ENCODE results near the gene TEX22. TPM values are rescaled to one million over a fixed set of nuclear protein-coding genes. Genes with fewer than 3 reads are reported as not detected.
A peak's percentile ranks its signal among the peaks of the same experiment; 100 is the strongest.
"Not testable (repeated sequence)": the region's sequence is repeated elsewhere in the genome, so short reads cannot be mapped to it uniquely, and the experiment has no call there.

TEX22 gene
- total RNA-seq, 3 donors from 2014 or later = 0.71 to 1.7 (median 1.2) TPM

DNA sequence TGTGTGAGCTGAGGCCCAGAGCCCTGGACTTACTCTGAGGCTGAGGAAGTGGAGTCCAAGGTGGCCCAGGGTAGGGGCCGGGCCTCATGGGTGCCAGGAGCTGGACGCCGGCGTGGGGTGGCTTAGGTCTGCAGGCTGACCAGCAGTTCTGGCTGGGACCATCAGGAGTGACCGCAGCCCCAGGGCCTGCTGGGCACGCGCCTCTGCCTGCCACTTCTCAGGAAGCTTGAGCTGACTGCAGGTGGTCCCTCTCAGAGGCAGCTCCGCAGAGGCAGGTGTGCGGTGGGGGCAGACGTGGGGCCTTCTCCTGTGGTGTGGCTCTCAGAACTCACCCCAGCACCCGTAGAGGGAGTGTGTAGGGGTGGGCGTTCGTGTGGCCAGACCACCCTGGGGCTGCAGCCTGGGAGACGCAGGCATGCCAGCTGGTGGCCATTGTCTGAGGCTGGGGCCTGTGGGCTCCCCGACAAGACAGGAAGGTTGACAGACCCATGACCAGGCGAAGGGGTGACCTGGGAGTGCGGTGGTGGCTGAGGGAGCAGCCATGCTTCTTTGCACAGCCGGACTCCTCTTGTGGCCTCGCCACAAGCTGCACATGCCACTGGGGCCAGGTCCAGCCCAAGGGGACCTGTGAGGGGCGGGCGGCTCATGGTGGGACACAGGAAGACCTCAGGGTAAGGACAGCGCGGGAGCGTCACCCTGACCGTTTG lies 40.0 kb upstream of the TEX22 start:
- no peaks in the 10 kb centered on the region for H3K27me3 Mint-ChIP-seq (ENCODE audit: low read depth)
- ATAC-seq (no peak), DNase-seq (no peak)
- no peaks in the 10 kb centered on the region for H3K4me1 Mint-ChIP-seq (ENCODE audit: low read depth)
- no peaks in the 10 kb centered on the region for H3K9me3 Mint-ChIP-seq
- H3K4me3 Mint-ChIP-seq = no peak overlapping the region
- no peaks in the 10 kb centered on the region for H3K36me3 Mint-ChIP-seq (ENCODE audit: insufficient read depth)

DNA sequence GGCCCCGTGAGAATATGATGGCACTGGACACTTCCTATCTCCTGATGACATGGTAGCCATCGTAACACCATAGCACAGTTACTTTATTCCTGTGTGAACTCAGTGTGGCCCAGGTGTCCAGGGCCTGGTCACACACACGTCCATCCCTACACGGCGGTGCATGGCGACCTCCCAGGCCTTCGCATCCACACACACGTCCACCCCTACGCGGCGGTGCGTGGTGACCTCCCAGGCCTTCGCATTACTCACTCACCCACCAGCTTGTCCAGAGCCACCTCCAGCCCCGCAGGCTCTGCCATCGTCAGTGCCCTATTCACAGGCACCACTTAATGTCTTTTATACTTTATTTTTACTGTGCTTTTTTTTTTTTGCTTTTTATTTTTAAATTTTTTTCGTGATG lies 39.4 kb upstream of the TEX22 start:
- no peaks in the 10 kb centered on the region for H3K36me3 Mint-ChIP-seq (ENCODE audit: insufficient read depth)
- H3K4me1 Mint-ChIP-seq (ENCODE audit: low read depth) = peaks cover 6% of the 10 kb centered on the region
- no peaks in the 10 kb centered on the region for H3K27me3 Mint-ChIP-seq (ENCODE audit: low read depth)
- ATAC-seq (no peak), DNase-seq (no peak)
- no peak overlapping the region for H3K4me3 Mint-ChIP-seq
- no peaks in the 10 kb centered on the region for H3K9me3 Mint-ChIP-seq

DNA sequence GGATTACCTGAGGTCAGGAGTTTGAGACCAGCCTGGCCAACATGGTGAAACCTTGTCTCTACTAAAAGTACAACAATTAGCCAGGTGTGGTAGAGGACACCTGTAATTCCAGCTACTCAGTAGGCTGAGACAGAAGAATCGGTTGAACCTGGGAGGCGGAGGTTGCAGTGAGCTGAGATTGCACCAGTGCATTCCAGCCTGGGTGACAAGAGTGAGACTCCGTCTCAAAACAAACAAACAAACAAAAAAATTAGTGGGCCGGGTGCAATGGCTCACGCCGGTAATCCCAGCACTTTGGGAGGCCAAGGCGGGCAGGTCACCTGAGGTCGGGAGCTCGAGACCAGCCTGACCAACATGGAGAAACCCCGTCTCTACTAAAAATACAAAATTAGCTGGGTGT lies 36.9 kb upstream of the TEX22 start:
- not testable (repeated sequence) for H3K9me3 Mint-ChIP-seq; ATAC-seq; DNase-seq; H3K36me3 Mint-ChIP-seq (ENCODE audit: insufficient read depth); H3K4me3 Mint-ChIP-seq; H3K27me3 Mint-ChIP-seq (ENCODE audit: low read depth); H3K4me1 Mint-ChIP-seq (ENCODE audit: low read depth)

DNA sequence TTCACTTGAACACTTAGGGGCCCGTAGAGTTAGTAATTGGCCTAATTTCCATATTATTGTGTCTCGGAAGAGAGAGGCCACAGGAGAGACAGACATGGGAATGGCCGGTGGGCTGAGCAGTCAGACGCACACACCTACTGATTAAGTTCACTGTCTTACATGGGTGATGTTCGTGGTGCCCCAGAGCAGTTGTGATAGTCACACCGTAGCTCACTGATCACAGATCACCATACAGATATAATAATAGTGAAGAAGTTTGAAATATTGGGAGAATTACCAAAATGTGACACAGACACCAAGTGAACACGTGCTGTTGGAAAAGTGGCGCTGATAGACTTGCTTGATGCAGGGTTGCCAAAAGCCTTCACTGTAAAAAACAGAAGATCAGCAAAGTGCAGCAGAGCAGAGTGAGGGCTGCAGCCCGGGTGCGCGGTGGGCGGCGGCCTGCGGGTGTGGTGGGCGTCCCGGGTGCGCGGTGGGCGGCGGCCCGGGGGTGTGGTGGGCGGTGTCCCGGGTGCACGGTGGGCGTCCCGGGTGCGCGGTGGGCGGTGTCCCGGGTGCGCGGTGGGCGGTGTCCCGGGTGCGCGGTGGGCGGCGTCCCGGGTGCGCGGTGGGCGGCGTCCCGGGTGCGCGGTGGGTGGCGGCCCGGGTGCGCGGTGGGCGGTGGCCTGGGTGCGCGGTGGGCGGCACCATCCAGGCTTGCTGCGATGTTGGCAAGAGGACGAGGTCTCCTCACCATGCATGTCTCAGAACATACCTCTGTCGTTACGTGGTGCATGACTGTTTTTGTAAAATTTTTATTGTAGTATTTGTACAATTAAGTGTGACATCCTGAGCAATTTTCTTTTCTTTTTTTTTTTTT lies 34.3 kb upstream of the TEX22 start:
- Mint-ChIP-seq H3K9me3 (no peaks in the 10 kb centered on the region), H3K4me3 (peak overlapping the region; percentile 20), H3K27me3 (ENCODE audit: low read depth) (no peaks in the 10 kb centered on the region), H3K4me1 (ENCODE audit: low read depth) (peaks cover 7% of the 10 kb centered on the region), H3K36me3 (ENCODE audit: insufficient read depth) (no peaks in the 10 kb centered on the region)
- ATAC-seq (peak; percentile 64 to 66), DNase-seq (peak; percentile 19)

DNA sequence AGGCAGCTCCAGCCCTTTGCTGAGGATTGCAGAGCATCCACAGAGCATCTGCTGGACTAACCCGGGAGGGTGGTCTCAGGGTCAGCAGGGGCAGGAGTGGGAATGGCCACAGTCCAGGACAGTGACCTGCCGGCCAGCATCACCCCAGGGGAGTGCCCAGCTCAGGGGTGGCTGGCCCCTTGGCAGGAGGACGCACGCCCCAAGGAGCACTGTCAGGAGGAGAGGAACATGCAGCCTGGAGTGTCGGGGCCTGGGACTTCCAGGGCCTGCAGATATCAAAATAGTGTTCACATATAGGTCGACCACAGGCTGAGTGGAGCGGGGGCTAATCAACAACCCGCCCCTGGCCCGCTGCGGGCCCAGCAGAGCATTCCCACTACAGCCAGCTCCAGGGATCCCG lies 33.2 kb upstream of the TEX22 start:
- DNase-seq (no peak), ATAC-seq (no peak)
- Mint-ChIP-seq H3K4me3 (no peak overlapping the region), H3K9me3 (no peaks in the 10 kb centered on the region), H3K4me1 (ENCODE audit: low read depth) (peaks cover 7% of the 10 kb centered on the region), H3K36me3 (ENCODE audit: insufficient read depth) (no peaks in the 10 kb centered on the region), H3K27me3 (ENCODE audit: low read depth) (no peaks in the 10 kb centered on the region)

DNA sequence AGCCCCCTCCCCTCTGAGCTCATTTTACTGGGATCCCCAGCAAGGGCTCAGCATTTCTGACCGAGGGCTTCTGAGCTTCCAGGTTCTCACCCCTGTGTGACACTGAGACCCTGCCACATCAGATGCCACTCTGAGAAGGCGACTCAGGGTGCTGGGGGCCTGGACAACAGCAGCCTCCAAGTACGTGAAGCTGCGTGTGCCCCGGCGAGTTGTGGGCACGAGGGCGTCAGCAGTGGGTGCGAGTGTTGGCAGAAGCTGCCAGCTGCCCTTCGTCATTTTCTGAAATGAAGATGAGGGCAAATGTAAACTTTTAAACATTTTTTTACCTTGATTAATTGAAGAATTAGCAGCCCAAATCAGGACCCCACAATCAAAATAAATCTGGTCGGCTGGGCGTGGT lies 32.7 kb upstream of the TEX22 start:
- Mint-ChIP-seq H3K4me1 (ENCODE audit: low read depth) (peaks cover 8% of the 10 kb centered on the region), H3K36me3 (ENCODE audit: insufficient read depth) (peaks cover under 1% of the 10 kb centered on the region), H3K9me3 (no peaks in the 10 kb centered on the region), H3K4me3 (no peak overlapping the region), H3K27me3 (ENCODE audit: low read depth) (no peaks in the 10 kb centered on the region)
- DNase-seq (no peak), ATAC-seq (no peak)

DNA sequence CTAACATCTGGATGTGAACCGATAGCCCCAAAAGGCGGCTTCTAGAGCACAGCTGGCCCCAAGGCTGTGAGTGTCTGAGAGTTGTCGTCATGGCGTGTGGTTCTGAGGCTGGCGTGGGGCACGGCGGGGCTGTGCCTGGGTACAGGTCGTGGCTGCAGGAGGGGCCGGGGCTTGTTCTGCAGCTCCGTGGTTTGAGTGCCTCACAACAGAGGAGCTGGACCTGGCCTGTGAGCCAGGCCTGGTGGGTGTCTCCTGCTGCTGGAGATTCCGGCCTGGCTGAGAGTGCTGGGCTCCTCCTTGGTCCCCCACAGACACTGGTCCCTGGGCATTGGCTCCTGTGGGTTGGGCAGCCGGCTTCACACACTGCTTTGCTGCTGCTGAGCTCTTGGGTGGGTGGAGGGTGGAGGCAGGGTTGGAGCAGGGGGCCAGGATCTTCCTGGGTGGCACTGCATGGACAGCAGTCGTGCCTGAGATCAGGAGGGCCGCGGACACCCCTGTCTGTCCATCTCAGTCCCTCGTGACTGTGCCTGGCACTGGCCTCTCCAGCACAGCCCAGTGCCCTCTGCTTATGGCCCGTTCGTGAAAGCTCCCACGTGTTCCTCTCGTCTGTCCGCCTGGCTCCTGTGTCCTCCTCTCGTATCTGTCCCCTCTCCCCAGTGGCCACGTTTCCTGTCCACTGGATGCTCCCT lies 31.8 kb upstream of the TEX22 start:
- DNase-seq (no peak), ATAC-seq (no peak)
- Mint-ChIP-seq H3K27me3 (ENCODE audit: low read depth) (no peaks in the 10 kb centered on the region), H3K4me1 (ENCODE audit: low read depth) (peaks cover 10% of the 10 kb centered on the region), H3K9me3 (no peaks in the 10 kb centered on the region), H3K4me3 (no peak overlapping the region), H3K36me3 (ENCODE audit: insufficient read depth) (peaks cover 1% of the 10 kb centered on the region)

DNA sequence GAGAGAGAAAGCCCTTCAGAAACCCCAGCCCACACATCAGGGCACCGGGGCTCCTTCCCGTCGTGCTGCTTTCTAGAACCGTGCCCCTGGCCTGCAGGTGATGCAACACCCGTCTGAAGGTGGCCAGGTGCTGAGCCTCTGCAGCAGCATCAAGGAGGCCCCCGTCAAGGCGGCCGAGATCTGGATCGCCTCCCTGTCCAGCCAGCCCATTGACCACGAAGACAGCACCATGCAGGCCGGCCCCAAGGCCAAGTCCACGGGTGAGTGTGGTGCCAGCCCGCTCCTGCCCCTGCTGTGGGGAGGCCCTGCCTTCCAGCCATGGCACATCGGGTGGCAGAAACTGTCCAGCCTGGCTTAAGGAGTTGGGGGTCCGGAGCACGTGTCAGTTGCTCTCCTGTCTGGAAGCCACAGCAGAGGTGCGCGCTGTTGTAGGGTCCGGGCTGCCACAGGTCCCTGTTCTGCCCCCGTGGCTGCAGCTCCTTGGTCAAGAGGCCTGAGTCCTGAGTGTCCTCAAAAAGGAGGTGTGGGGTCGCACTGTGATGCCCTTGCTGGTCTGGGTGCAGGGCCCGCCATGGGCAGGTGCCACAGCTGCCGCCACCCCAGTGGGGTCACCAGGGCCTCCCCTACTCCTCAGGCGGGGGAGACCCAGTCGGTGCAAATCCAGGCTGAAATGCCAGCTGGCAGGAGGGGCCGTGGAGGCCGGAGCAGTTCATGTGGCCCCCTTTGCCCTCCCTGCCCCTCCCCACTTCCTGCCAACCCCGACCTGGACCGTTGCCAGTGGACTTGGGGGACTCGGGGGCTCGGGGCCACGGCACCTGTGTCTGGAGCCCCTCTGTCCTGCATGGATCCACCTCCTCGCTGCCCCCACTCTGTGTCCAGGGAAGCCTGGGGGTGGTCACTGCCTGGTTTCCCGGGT lies 31.0 kb upstream of the TEX22 start:
- peaks cover 10% of the 10 kb centered on the region for H3K4me1 Mint-ChIP-seq (ENCODE audit: low read depth)
- DNase-seq (no peak), ATAC-seq (no peak)
- H3K27me3 Mint-ChIP-seq (ENCODE audit: low read depth) = no peaks in the 10 kb centered on the region
- no peaks in the 10 kb centered on the region for H3K9me3 Mint-ChIP-seq
- H3K4me3 Mint-ChIP-seq = no peak overlapping the region
- peaks cover 1% of the 10 kb centered on the region for H3K36me3 Mint-ChIP-seq (ENCODE audit: insufficient read depth)

DNA sequence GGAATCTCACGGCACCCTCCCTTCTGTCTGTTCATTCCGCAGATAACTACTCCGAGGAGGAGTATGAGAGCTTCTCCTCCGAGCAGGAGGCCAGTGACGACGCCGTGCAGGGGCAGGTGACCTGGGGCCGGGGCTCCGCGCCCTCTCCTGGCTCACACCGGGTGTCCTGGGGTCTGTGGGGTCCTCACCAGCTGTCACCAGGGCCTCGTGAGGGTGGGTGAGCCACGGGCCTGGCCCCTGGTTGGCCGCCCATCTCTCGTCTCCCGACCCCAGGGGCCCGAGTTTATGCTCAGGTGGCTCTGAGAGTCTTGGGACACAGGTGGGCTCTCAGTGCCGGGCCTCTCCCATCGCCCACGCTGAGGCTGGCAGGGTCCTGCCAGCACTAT lies 30.3 kb upstream of the TEX22 start:
- no peaks in the 10 kb centered on the region for H3K27me3 Mint-ChIP-seq (ENCODE audit: low read depth)
- H3K36me3 Mint-ChIP-seq (ENCODE audit: insufficient read depth) = peaks cover 1% of the 10 kb centered on the region
- ATAC-seq (no peak), DNase-seq (no peak)
- H3K4me3 Mint-ChIP-seq = no peak overlapping the region
- H3K9me3 Mint-ChIP-seq = no peaks in the 10 kb centered on the region
- peaks cover 10% of the 10 kb centered on the region for H3K4me1 Mint-ChIP-seq (ENCODE audit: low read depth)

DNA sequence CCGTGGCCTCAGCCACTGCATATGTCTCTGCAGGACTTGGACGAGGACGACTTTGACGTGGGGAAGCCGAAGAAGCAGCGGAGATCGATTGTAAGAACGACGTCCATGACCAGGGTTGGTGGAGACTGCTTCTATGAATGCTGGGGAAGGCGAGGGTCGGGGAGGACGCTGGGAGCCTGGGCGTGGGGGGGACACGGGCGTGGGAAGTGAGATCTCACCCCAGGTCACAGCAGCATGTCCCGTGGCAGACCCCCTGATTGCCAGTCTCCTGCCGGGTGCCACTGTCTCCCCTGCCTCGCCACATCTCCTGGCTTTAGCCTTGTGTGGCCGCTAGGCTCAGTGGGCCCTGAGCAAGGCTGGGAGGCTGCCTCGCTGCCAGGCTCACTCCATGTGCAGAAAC lies 29.9 kb upstream of the TEX22 start:
- H3K4me3 Mint-ChIP-seq = no peak overlapping the region
- H3K36me3 Mint-ChIP-seq (ENCODE audit: insufficient read depth) = peaks cover 1% of the 10 kb centered on the region
- DNase-seq (no peak), ATAC-seq (no peak)
- H3K27me3 Mint-ChIP-seq (ENCODE audit: low read depth) = no peaks in the 10 kb centered on the region
- no peaks in the 10 kb centered on the region for H3K9me3 Mint-ChIP-seq
- H3K4me1 Mint-ChIP-seq (ENCODE audit: low read depth) = peaks cover 10% of the 10 kb centered on the region

DNA sequence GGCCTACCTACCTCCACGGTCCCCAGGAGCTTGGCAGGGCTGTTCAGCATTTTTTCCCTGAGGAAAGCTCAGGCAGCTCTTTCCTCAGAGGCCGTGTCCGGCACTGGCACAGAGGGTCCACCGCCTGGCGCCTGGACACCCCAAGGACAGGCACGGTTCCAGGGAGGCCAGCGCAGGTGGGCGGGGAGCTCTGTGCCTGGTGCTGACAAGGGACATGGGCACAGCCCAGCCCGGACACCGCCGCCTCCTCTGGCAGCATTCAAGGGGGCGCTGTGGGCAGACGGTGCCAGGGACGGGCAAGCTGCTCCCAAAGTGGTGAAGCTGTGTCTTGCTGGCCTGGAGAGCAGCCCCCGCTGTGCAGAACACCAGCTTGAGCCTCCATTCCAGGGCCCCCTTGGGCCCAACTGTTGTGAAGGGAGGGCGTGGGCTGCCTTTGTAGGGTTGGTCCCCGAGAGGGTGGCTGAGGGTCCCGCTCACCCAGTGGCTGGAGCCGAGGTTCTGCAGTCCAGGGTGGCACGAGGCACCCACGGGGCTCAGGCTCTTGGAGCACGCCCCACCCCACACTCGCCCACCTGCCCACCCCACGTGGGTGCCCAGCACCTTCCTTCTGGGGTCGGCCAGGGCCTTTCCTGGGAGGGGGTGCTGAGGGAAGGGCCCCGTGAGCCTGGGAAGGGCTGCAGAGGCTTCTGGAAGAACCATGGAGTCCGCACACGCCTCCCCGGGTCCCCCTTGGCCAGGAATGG lies 29.3 kb upstream of the TEX22 start:
- H3K4me3 Mint-ChIP-seq = no peak overlapping the region
- no peaks in the 10 kb centered on the region for H3K27me3 Mint-ChIP-seq (ENCODE audit: low read depth)
- no peak for DNase-seq
- ATAC-seq = no peak
- H3K9me3 Mint-ChIP-seq = no peaks in the 10 kb centered on the region
- peaks cover 1% of the 10 kb centered on the region for H3K36me3 Mint-ChIP-seq (ENCODE audit: insufficient read depth)
- H3K4me1 Mint-ChIP-seq (ENCODE audit: low read depth) = peaks cover 3% of the 10 kb centered on the region

DNA sequence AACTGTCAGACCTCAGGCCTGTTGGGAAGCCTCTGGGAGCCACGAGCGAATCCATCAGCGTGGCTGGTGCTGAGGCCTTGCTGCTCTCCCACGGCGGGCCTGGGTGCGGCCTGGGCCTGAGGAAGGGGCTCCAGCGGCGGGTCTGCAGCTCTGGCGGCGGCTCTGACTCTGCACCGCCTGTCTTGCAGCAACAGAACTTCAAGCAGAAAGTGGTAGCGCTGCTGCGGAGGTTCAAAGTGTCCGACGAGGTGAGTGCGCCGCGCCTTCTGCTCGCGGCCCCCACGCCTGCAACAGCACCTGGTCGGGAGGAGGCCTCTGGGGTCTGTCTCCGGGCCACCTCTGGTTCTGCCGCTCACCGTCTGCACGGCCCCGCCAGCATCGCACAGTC lies 28.7 kb upstream of the TEX22 start:
- no peaks in the 10 kb centered on the region for H3K9me3 Mint-ChIP-seq

DNA sequence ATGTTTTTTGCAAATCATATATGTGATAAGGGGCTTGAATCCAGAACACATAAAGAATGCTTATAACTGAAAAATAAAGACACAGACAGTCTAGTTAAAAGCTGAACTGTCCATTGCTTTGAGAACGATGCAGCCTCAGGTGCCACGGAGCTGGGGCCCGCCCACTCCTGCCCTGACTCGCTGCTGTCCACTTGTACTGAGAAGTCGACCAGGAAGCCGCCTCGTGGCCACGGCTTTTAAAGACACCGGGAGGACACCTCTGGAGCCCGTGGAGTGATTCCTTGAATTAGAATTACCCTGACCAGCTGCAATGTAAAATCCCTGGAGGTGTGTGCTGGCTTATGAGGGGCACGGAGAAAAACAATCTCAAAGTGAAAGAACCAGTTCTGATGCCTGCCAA lies 23.9 kb upstream of the TEX22 start:
- Mint-ChIP-seq H3K27me3 (ENCODE audit: low read depth) (no peaks in the 10 kb centered on the region), H3K9me3 (no peaks in the 10 kb centered on the region), H3K4me1 (ENCODE audit: low read depth) (peaks cover 12% of the 10 kb centered on the region), H3K36me3 (ENCODE audit: insufficient read depth) (peaks cover 1% of the 10 kb centered on the region), H3K4me3 (no peak overlapping the region)
- ATAC-seq (no peak), DNase-seq (no peak)

More for the DNA sequence above, 28.7 kb upstream of the TEX22 start:
- DNase-seq (no peak), ATAC-seq (no peak)
- no peaks in the 10 kb centered on the region for H3K27me3 Mint-ChIP-seq (ENCODE audit: low read depth)
- H3K36me3 Mint-ChIP-seq (ENCODE audit: insufficient read depth) = peaks cover 1% of the 10 kb centered on the region
- peaks cover 3% of the 10 kb centered on the region for H3K4me1 Mint-ChIP-seq (ENCODE audit: low read depth)
- no peak overlapping the region for H3K4me3 Mint-ChIP-seq

Measured in activated T-cell treated with anti-CD3 and anti-CD28 coated beads, Interleukin-2, amount 50 U/mL, for 4 hours (primary cell).